ENCODE measurements around the gene HYLS1. TPM values are rescaled to one million over a fixed set of nuclear protein-coding genes. Genes with fewer than 3 reads are reported as not detected.

Gene HYLS1
- total and polyA plus RNA-seq, 2 experiments from 2014 or later: 14.6 to 25.7 TPM

GRCh38 chr11:125890447-125891100, 3.1 kb downstream of the HYLS1 start (continued):
- TF ChIP-seq ZNF462 (CRISPR knock-in tag; IDR thresholded peaks at IDR 0.05) (no peak), CTCF (conservative IDR thresholded peaks at IDR 0.05; ENCODE audit: low read depth in 2 of 2) (no peak), JUNB (IDR thresholded peaks at IDR 0.05; ENCODE audit: unreplicated experiment) (no peak)

- Histone ChIP-seq H3K4me2 (no peak overlapping the region), H2AFZ (no peak overlapping the region), H3F3A (replicated peaks; ENCODE audit: low read depth) (peaks cover 2% of the 10 kb centered on the region; the same call in 1 of the 2 replicates), H3K27me3 (ENCODE audit: insufficient read depth) (no peaks in the 10 kb centered on the region), H3K4me3 (no peak overlapping the region), H4K20me1 (replicated peaks; ENCODE audit: insufficient read depth) (peaks cover 14% of the 10 kb centered on the region), H3K36me3 (ENCODE audit: insufficient read depth) (peaks cover 32% of the 10 kb centered on the region; the same call in 1 of the 2 replicates), H3K27ac (ENCODE audit: low read depth) (no peak overlapping the region), H3K9me2 (ENCODE audit: insufficient read depth) (no peaks in the 10 kb centered on the region), H3K4me1 (ENCODE audit: insufficient read depth) (no peaks in the 10 kb centered on the region; the same call in 1 of the 2 replicates), H3K79me2 (replicated peaks; ENCODE audit: insufficient read depth) (peaks cover 80% of the 10 kb centered on the region)
- H3K27ac Mint-ChIP-seq: no peak overlapping the region
- H3K27me3 Mint-ChIP-seq (ENCODE audit: insufficient read depth, low read depth, poor library complexity): peaks cover 8% of the 10 kb centered on the region
- DNase-seq (ENCODE audit: low spot score): no peak
- peaks cover 32% of the 10 kb centered on the region; the same call in 2 of the 3 replicates for H3K36me3 Mint-ChIP-seq (ENCODE audit: low read depth)
- no peak overlapping the region for H3K4me3 Mint-ChIP-seq
- peaks cover 7% of the 10 kb centered on the region; the same call in 1 of the 3 replicates for H3K4me1 Mint-ChIP-seq
- peaks cover 4% of the 10 kb centered on the region for H3K9me3 Mint-ChIP-seq
- no peak for ATAC-seq
- no peak for TF ChIP-seq JUNB (IDR thresholded peaks at IDR 0.05; ENCODE audit: unreplicated experiment)
- TF ChIP-seq ETS1 (IDR thresholded peaks at IDR 0.05): no peak
- no peak for TF ChIP-seq STAT1 (IDR thresholded peaks at IDR 0.05; ENCODE audit: unreplicated experiment)
- TF ChIP-seq EZH2 (IDR thresholded peaks at IDR 0.05; ENCODE audit: low read depth, unreplicated experiment): no peak
- TF ChIP-seq CREB1 (CRISPR knock-in tag; IDR thresholded peaks at IDR 0.05; ENCODE audit: low read depth): no peak
These were observed 4.6 kb downstream of the HYLS1 start for GRCh38 chr11:125892071-125892470.

Measured in GM23338 (cell line).